Naive B cell (primary cell): Measurements from ENCODE around the gene FCGBP. TPM values are rescaled to one million over a fixed set of nuclear protein-coding genes. Genes with fewer than 3 reads are reported as not detected.
A peak's percentile ranks its signal among the peaks of the same experiment; 100 is the strongest.

Source experiments
- ATAC-seq, 2 donors: fragments of 150-1000 bp; cut with Tn5 transposase; 2 replicates each; pipeline ENCODE4 v1.10.0; 2021; ENCODE audit warnings: low read depth in 2 of 2, mild to moderate bottlenecking in 2 of 2, moderate library complexity in 2 of 2
- DNase-seq: peaks from one replicate; pipeline ENCODE4 v3.0.0; 2022
- H3K27ac Mint-ChIP-seq, 6 donors: one replicate each; pipeline ENCODE4 v1.8.0; 2020 to 2022; ENCODE audit warnings: mild to moderate bottlenecking in 6 of 6, mixed read lengths in 6 of 6, moderate library complexity in 5 of 6, inconsistent platforms in 2 of 6
- H3K27me3 Mint-ChIP-seq, 3 donors: one replicate each; pipeline ENCODE4 v1.8.0; 2021 to 2022; ENCODE audit warnings: mixed read lengths in 3 of 3, mild to moderate bottlenecking in 1 of 3
- H3K36me3 Mint-ChIP-seq, 2 donors: one replicate each; pipeline ENCODE4 v1.8.0; 2020 to 2022; ENCODE audit warnings: mixed read lengths in 2 of 2, inconsistent platforms in 1 of 2, mild to moderate bottlenecking in 1 of 2
- H3K4me1 Mint-ChIP-seq, 3 donors: one replicate each; pipeline ENCODE4 v1.8.0; 2020 to 2022; ENCODE audit warnings: mixed read lengths in 3 of 3, inconsistent platforms in 1 of 3, mild to moderate bottlenecking in 1 of 3, moderate library complexity in 1 of 3
- H3K4me3 Mint-ChIP-seq, 8 donors: one replicate each; pipeline ENCODE4 v1.8.0; 2020 to 2022; ENCODE audit warnings: mild to moderate bottlenecking in 8 of 8, mixed read lengths in 8 of 8, moderate library complexity in 8 of 8, inconsistent platforms in 2 of 8
- H3K9me3 Mint-ChIP-seq, 7 donors: one replicate each; pipeline ENCODE4 v1.8.0; 2020 to 2022; ENCODE audit warnings: mixed read lengths in 7 of 7, mild to moderate bottlenecking in 5 of 7, inconsistent platforms in 2 of 7, moderate library complexity in 1 of 7
- polyA plus RNA-seq, 6 donors: library from polyadenylated mRNA; unstranded; fragments of 300-500 nt; fragmentation: Illumina TruSeq; gene quantifications; one replicate each; pipeline ENCODE4 v1.2.3, GENCODE V29; 2021; ENCODE audit warnings: low read depth in 6 of 6

The FCGBP gene
- 1 to 10 TPM in 1 of 6 donors, under 1 TPM in 5; 0.15 to 1.7 (median 0.76) TPM for polyA plus RNA-seq

DNA sequence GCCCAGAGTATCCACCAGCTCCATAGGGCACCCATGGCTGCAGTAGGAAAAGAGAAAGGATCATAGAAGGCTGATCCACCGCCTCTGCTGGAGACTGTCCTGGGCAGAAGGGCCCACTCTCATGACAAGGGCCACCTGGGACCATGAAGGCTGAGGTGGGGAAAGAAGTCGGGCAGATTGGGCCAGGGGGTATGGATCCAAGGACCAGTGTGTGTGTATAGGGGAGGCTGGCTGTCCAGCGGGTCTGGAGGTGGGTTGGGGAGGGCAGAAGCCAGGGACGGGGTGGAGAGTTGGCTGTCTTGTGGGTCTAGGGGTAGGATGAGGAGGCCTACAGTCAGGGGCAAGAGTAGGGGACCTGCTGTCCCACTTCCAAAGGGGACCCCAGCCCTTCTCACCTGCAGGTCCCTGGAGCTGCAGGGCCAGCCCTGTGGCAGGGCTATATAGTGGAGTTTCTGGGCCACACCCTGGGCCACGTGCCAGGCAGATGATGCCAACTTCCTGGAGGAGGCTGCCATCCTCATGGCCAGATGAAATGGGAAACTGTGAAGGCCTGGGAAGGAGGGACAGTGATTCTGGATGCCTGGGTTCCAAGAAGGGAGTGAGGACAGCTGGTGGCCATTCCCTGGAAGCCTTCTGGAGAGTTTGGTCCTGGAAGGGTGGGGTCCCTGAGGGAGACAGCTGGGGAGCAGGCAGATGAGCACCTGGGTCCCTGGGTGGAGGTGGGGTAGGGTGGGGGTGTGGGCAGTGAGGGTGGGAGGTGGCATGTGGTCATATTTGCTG, at the start of gene FCGBP:
Gene FCGBP, minus strand, starts transcription at position 51 of the 780 bp plus-strand sequence.
- peaks cover 0 to 4% (median 0%) of the 10 kb centered on the region in 3 donors for H3K27me3 Mint-ChIP-seq
- H3K27ac Mint-ChIP-seq, result peak within 1 kb of the TSS in 5 of 6 donors; percentile 24 to 81 (median 44)
- DNase-seq (no peak), ATAC-seq (no peak)
- peak within 1 kb of the TSS in 3 of 8 donors; percentile 19 to 82 (median 41) for H3K4me3 Mint-ChIP-seq
- H3K36me3 Mint-ChIP-seq, result no peaks in the 10 kb centered on the region
- peaks cover 0 to 5% (median 3%) of the 10 kb centered on the region in 7 donors for H3K9me3 Mint-ChIP-seq
- peaks cover 39 to 61% (median 54%) of the 10 kb centered on the region in 3 donors for H3K4me1 Mint-ChIP-seq

DNA sequence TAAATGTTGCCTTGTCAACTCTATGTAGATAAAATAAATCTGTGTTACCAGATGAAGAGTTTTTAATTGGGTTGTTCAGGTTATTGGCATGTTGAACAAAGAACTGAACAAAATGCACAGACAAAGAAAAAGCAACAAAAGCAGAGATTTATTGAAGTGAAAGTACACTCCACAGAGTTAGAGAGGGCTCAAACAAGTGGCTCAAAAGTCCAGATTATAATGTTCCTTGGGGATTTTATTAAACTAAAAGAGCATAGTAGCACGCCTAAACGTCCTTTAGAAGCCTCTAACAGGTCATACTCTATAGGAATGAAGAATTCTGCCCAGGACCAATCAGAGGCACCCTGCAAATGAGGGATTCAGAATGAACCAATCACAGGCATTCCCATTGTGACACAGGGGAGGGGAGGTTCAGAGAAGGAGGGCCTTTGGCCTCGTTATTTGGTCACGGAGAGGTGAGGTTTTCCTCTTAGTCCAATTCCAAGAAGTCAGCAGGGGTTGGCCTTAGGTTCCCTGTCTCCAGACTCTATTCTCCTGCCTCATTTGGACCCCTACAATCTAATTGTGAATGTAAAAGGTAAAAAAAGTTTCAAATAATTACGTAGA, 49.4 kb upstream of the FCGBP start:
- no peak for DNase-seq
- Mint-ChIP-seq H3K36me3 (peaks cover 18 to 30% of the 10 kb centered on the region in 2 donors), H3K27ac (no peak overlapping the region), H3K27me3 (no peaks in the 10 kb centered on the region), H3K4me1 (peaks cover 2 to 12% (median 5%) of the 10 kb centered on the region in 3 donors), H3K9me3 (peaks cover 0 to 48% (median 31%) of the 10 kb centered on the region in 7 donors), H3K4me3 (peak overlapping the region in 1 of 8 donors; percentile 31)
- no peak for ATAC-seq

DNA sequence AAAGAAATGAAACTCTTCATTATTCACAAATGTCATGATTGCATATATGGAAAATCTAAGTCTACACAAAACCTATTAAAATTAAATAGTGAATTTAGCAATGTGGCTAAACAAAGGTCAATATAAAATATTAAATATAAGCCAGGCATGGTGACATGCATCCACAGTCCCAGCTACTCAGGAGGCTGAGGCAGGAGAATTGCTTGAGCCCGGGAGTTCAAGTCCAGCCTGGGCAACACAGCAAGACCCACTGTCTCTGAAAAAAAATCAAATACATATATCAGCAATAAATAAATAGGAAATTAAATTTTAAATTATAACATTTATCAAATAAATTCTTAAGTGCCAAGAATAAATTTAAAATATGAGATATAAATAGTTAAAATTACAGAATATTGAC, 48.4 kb upstream of the FCGBP start:
- H3K27ac Mint-ChIP-seq, result no peak overlapping the region
- peaks cover 2 to 10% (median 5%) of the 10 kb centered on the region in 3 donors for H3K4me1 Mint-ChIP-seq
- ATAC-seq (no peak), DNase-seq (no peak)
- peaks cover 0 to 44% (median 31%) of the 10 kb centered on the region in 7 donors for H3K9me3 Mint-ChIP-seq
- H3K27me3 Mint-ChIP-seq, result no peaks in the 10 kb centered on the region
- H3K4me3 Mint-ChIP-seq, result no peak overlapping the region
- H3K36me3 Mint-ChIP-seq, result peaks cover 18 to 30% of the 10 kb centered on the region in 2 donors

DNA sequence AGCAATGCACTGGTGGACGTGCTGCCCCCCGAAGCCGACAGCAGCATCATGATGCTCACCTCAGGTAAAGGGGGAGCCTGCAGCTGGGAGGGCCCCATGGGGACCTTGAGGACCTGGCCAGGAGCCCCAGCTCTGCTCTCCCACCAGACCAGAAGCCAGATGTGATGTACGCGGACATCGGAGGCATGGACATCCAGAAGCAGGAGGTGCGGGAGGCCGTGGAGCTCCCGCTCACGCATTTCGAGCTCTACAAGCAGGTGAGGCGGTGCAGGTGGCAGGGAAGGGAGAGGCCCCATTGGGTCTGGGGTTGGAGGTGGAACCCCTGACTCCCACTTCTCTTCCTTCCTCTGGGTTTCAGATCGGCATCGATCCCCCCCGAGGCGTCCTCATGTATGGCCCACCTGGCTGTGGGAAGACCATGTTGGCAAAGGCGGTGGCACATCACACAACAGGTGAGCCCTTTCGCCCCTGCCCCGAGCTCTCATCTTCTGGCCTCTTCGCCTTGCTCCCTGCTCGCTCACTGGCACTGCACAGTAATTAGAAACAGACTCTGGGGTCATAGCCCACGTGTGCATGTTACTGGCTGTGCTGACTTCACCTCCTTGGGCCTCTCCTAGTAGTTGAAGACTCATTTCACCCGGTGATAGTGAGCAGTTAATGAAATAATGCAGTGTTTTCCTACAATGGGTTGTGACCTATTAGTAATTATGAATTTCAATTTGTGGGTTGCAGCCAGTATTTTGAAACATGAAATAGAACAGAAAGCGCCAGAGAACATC, 40.1 kb upstream of the FCGBP start:
- Mint-ChIP-seq H3K9me3 (no peaks in the 10 kb centered on the region), H3K4me1 (peaks cover 34 to 43% (median 36%) of the 10 kb centered on the region in 3 donors), H3K27ac (peak overlapping the region in 4 of 6 donors; percentile 24 to 88 (median 67)), H3K4me3 (peak overlapping the region in 1 of 8 donors; percentile 67), H3K36me3 (peaks cover 13 to 26% of the 10 kb centered on the region in 2 donors), H3K27me3 (no peaks in the 10 kb centered on the region)
- ATAC-seq (no peak), DNase-seq (no peak)

DNA sequence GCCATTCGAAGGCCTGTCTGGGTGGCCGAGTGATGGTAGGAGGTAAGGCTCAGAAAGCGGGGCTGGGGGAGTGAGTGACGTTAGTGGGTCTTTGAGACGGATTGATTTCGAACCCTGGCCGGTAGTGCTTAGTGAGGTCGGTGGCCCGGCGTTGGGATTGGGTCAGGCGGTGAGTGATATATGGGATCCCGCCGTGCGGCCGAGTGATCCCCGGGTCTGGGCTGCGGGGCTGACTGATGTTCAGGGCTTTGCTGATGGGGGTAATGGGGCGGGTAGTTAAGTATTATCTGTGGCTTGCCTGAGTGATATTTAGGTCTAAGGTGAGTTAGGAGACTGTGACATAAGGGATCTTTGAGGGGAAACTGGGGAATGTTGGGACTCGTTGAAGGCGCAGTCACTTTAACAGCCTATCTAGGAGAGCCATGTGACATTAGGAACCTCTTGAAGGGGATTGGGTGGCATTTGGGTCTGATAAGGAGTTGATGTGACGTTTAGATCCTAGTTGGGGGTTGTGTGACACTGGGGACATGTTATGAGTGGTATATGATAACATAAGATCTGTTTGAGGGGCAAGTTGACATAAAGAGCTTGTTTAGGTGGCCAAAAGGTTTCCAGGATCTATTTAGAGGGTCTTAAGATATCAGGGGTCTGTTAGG, 37.1 kb upstream of the FCGBP start:
- no peaks in the 10 kb centered on the region for H3K27me3 Mint-ChIP-seq
- peak overlapping the region; percentile 96 to 100 (median 99) for H3K27ac Mint-ChIP-seq
- H3K36me3 Mint-ChIP-seq, result peaks cover 13 to 18% of the 10 kb centered on the region in 2 donors
- peaks cover 0 to 1% (median 0%) of the 10 kb centered on the region in 7 donors for H3K9me3 Mint-ChIP-seq
- peak overlapping the region; percentile 90 to 99 (median 97) for H3K4me3 Mint-ChIP-seq
- DNase-seq, result no peak
- ATAC-seq, result no peak
- H3K4me1 Mint-ChIP-seq, result peaks cover 35 to 52% (median 46%) of the 10 kb centered on the region in 3 donors

DNA sequence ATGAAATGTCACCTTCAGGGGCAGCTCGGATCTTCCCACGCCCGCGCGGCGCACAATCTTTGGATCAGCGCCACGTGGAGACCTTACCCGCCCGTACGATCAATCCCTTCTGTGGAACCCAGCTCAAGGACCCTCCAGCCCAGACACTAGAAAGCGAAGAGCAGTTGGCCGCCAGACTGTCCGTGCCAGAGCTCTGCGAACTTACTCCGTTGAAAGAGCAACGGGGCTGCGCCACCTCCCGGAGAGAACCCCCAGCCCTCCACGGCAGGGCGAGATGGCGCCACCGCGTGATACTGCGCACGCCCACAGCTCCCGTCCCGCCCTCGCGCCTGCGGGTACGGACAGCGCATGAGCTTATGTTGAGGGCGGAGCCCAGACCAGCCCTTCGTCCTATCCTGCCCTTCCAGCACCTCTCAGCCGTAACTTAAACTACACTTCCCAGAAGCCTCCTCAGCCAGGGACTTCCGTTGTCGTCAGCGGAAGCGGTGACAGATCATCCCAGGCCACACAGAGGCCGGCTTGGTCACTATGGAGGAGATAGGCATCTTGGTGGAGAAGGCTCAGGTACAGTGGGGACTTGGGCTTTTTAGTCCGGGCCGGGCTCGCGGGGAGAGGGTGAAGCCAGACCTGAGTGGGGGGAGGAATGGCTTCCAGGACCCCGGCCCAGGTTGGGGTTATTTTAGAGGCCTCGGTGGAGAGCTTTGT, 36.4 kb upstream of the FCGBP start, which contains the start of gene PSMC4:
Gene PSMC4, plus strand, starts transcription at position 491 of the 705 bp plus-strand sequence. Its CDS starts 38 bp downstream, at position 529.
- peaks cover 35 to 52% (median 46%) of the 10 kb centered on the region in 3 donors for H3K4me1 Mint-ChIP-seq
- peak within 1 kb of the TSS; percentile 96 to 100 (median 99) for H3K27ac Mint-ChIP-seq
- DNase-seq (peak; percentile 99), ATAC-seq (peak; percentile 93 to 95)
- peaks cover 0 to 1% (median 0%) of the 10 kb centered on the region in 7 donors for H3K9me3 Mint-ChIP-seq
- peaks cover 13 to 18% of the 10 kb centered on the region in 2 donors for H3K36me3 Mint-ChIP-seq
- H3K27me3 Mint-ChIP-seq, result no peaks in the 10 kb centered on the region
- peak within 1 kb of the TSS; percentile 90 to 99 (median 97) for H3K4me3 Mint-ChIP-seq

DNA sequence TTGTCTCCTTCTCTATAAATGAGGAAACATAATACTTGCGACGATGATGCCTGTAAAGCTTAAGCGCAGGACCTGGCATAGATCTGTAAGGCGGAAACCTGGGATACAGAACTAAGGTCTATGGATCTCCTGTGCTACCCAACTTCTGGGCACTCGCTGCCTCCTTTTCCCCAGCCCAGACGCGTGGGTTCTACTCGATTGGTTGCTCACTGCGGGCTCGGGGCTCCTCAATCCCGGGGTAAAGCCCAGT, 35.9 kb upstream of the FCGBP start:
- DNase-seq (no peak), ATAC-seq (peak; percentile 15 to 17)
- H3K4me1 Mint-ChIP-seq, result peaks cover 35 to 52% (median 46%) of the 10 kb centered on the region in 3 donors
- H3K4me3 Mint-ChIP-seq, result peak overlapping the region; percentile 90 to 99 (median 97)
- H3K27ac Mint-ChIP-seq, result peak overlapping the region; percentile 96 to 100 (median 99)
- peaks cover 0 to 1% (median 0%) of the 10 kb centered on the region in 7 donors for H3K9me3 Mint-ChIP-seq
- H3K27me3 Mint-ChIP-seq, result no peaks in the 10 kb centered on the region
- H3K36me3 Mint-ChIP-seq, result peaks cover 9 to 18% of the 10 kb centered on the region in 2 donors

DNA sequence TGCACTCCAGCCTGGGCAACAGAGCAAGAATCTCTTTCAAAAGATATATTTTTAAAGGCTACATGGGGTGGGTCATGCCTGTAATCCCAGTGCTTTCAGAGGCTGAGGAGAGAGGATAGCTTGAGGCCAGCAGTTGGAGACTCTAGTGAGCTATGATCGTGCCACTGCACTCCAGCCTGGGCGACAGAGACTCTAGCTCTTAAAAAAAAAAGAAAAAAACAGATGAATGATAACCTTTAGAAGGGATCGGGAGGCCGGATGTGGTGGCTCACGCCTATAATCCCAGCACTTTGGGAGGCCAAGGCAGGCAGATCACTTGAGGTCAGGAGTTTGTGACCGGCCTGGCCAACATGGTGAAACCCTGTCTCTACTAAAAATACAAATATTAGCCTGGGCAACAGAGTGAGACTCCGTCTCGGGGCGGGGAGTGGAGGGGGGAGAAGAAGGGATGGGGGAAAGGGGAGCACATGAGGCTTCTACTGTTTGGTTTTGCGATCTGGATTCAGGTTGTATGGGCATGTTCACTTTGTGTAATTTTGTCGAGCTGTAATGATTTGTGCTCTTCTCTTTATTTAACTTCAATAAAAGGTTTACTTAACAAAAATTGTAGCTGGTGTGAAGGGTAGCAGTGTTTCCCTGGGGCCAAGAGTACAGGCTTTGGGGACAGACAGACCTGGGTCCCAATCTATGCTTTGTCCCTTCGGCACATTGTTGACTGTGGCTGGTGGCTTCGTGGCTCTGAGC, 35.4 kb upstream of the FCGBP start:
- Mint-ChIP-seq H3K9me3 (peaks cover 0 to 1% (median 0%) of the 10 kb centered on the region in 7 donors), H3K36me3 (peaks cover 7 to 16% of the 10 kb centered on the region in 2 donors), H3K4me3 (peak overlapping the region; percentile 90 to 99 (median 97)), H3K4me1 (peaks cover 35 to 51% (median 46%) of the 10 kb centered on the region in 3 donors), H3K27me3 (no peaks in the 10 kb centered on the region), H3K27ac (peak overlapping the region; percentile 96 to 100 (median 99))
- no peak for ATAC-seq
- no peak for DNase-seq

DNA sequence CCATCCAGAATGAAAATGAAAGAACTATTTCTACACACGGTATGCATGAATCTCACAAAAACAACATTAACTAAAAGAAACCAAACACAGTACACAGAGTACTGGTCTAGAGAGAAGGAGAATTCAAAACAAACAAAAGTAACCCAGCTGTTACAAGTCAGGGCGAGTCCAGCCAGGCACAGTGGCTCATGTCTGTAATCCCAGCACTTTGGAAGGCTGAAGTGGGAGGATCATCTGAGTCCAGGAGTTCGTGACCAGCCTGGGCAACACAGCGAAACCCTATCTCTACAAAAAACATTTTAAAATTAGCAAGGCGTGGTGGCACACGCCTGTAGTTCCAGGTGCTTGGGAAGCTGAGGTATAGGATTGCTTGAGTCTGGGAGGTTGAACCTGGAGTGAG, 34.8 kb upstream of the FCGBP start:
- H3K27ac Mint-ChIP-seq, result peak overlapping the region; percentile 51 to 100 (median 98)
- H3K4me1 Mint-ChIP-seq, result peaks cover 35 to 46% (median 45%) of the 10 kb centered on the region in 3 donors
- ATAC-seq, result no peak
- H3K27me3 Mint-ChIP-seq, result no peaks in the 10 kb centered on the region
- H3K36me3 Mint-ChIP-seq, result peaks cover 4 to 11% of the 10 kb centered on the region in 2 donors
- peak overlapping the region in 7 of 8 donors; percentile 90 to 99 (median 97) for H3K4me3 Mint-ChIP-seq
- no peak for DNase-seq
- H3K9me3 Mint-ChIP-seq, result peaks cover 0 to 1% (median 0%) of the 10 kb centered on the region in 7 donors

DNA sequence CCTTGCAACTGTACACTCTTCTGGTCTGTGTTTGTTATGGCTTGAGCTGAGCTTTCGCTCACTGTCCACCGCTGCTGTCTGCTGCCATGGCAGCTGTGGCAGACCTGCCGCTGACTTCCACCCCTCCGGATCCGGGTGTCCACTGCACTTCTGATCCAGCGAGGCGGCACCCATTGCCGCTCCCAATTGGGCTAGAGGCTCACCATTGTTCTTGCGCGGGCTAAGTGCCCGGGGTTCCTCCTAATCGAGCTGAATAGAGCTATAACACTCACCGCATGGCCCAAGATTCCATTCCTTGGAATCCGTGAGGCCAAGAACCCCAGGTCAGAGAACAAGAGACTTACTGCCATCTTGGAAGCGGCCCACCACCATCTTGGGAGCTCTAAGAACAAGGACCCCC, 34.4 kb upstream of the FCGBP start:
- no peak for DNase-seq
- peaks cover 32 to 48% (median 41%) of the 10 kb centered on the region in 3 donors for H3K4me1 Mint-ChIP-seq

DNA sequence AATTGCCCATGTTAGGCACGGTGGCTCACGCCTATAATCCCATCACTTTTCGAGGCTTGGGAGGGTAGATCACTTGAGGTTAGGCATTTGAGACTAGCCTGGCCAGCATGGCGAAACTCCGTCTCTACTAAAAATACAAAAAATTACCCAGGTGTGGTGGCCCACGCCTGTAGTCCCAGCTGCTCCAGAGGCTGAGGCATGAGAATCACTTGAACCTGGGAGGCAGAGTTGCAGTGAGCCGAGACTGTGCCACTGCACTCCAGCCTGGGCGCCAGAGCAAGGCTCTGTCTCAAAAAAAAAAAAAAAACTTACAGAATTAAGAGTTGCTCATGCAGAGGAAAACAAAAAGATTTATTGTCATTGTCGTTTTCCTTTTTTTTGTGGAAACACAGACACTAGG, 33.1 kb upstream of the FCGBP start:
- Mint-ChIP-seq H3K4me1 (peaks cover 28 to 51% (median 37%) of the 10 kb centered on the region in 3 donors), H3K4me3 (peak overlapping the region in 1 of 8 donors; percentile 28), H3K9me3 (peaks cover 0 to 1% (median 0%) of the 10 kb centered on the region in 7 donors), H3K36me3 (no peaks in the 10 kb centered on the region), H3K27ac (peak overlapping the region in 1 of 6 donors; percentile 85), H3K27me3 (no peaks in the 10 kb centered on the region)
- no peak for ATAC-seq
- DNase-seq, result no peak

More for the DNA sequence above, 34.4 kb upstream of the FCGBP start:
- peaks cover 3 to 6% of the 10 kb centered on the region in 2 donors for H3K36me3 Mint-ChIP-seq
- peak overlapping the region in 5 of 6 donors; percentile 29 to 96 (median 88) for H3K27ac Mint-ChIP-seq
- H3K9me3 Mint-ChIP-seq, result peaks cover 0 to 1% (median 0%) of the 10 kb centered on the region in 7 donors
- no peaks in the 10 kb centered on the region for H3K27me3 Mint-ChIP-seq
- no peak for ATAC-seq
- H3K4me3 Mint-ChIP-seq, result peak overlapping the region in 4 of 8 donors; percentile 48 to 98 (median 91)
